IMR-90 (cell line): ENCODE results near the gene IL12RB2. TPM values are rescaled to one million over a fixed set of nuclear protein-coding genes. Genes with fewer than 3 reads are reported as not detected.

Experiments
- ATAC-seq: fragments of 200-7000 bp; cut with Tn5 transposase; 2 replicates; pipeline ENCODE4 v1.9.1; 2020; ENCODE audit warnings: low read depth, mild to moderate bottlenecking, moderate library complexity
- BruUV-seq: library from RNA; stranded (reverse); fragments of 400-500 nt; replicated peaks from 2 replicates; lab custom pipeline; 2021; lab: Mats Ljungman, UMichigan
- CTCF ChIA-PET: fragments of 300-600 bp; formaldehyde crosslinking; extraction: SDS; loops from one replicate; lab custom pipeline; 2021; ENCODE audit warnings: antibody characterized with exemption; lab: Yijun Ruan, JAX
- POLR2A ChIA-PET: fragments of 300-600 bp; sonication (Branson Sonifier 250); formaldehyde crosslinking; loops from one replicate; lab custom pipeline; 2022; ENCODE audit warnings: antibody characterized with exemption; ENCODE audit not compliant: unreplicated experiment; lab: Charles Lee
- DNase-seq: peaks from one replicate; pipeline ENCODE4 v3.0.0; 2013
- H2AFZ ChIP-seq: replicated peaks from 2 replicates; pipeline ENCODE3; 2013; ENCODE audit warnings: low read length, mild to moderate bottlenecking; ENCODE audit not compliant: poor library complexity
- H2AK5ac ChIP-seq: 2 replicates; pipeline ENCODE4 v1.6.1; 2013; ENCODE audit warnings: low read depth, low read length, inconsistent platforms
- H2AK9ac ChIP-seq: replicated peaks from 2 replicates; pipeline ENCODE3; 2013; ENCODE audit warnings: mild to moderate bottlenecking, low read depth, low read length, moderate library complexity; ENCODE audit not compliant: poor library complexity
- H2BK120ac ChIP-seq: 2 replicates; pipeline ENCODE4 v1.6.1; 2013; ENCODE audit warnings: low read depth, low read length, inconsistent platforms
- H2BK15ac ChIP-seq: 3 replicates; pipeline ENCODE4 v1.6.1; 2013; ENCODE audit warnings: low read depth, low read length, inconsistent platforms
- H2BK20ac ChIP-seq: 2 replicates; pipeline ENCODE4 v1.6.1; 2013; ENCODE audit warnings: low read depth, mild to moderate bottlenecking, inconsistent platforms, low read length, moderate library complexity
- H2BK5ac ChIP-seq: 2 replicates; pipeline ENCODE4 v1.6.1; 2013; ENCODE audit warnings: mild to moderate bottlenecking, low read depth, low read length, inconsistent platforms; ENCODE audit not compliant: poor library complexity, severe bottlenecking
- H3K14ac ChIP-seq: replicated peaks from 2 replicates; pipeline ENCODE4 v1.6.1; 2013; ENCODE audit warnings: low read depth, low read length, inconsistent platforms
- H3K18ac ChIP-seq: 2 replicates; pipeline ENCODE4 v1.6.1; 2013; ENCODE audit warnings: low read depth, low read length, control low read depth
- H3K23ac ChIP-seq: 2 replicates; pipeline ENCODE4 v1.6.1; 2013; ENCODE audit warnings: low read depth, low read length, inconsistent platforms
- H3K27ac ChIP-seq: 2 replicates; pipeline ENCODE4 v1.5.1; 2013; ENCODE audit warnings: mild to moderate bottlenecking, control low read depth, low read length; ENCODE audit not compliant: insufficient read depth
- H3K27me3 ChIP-seq: 2 replicates; pipeline ENCODE4 v1.6.1; 2013; ENCODE audit warnings: low read length; ENCODE audit not compliant: control insufficient read depth, insufficient read depth
- H3K36me3 ChIP-seq: 2 replicates; pipeline ENCODE4 v1.6.1; 2013; ENCODE audit warnings: low read length, mixed read lengths; ENCODE audit not compliant: control insufficient read depth, insufficient read depth
- H3K4ac ChIP-seq: 2 replicates; pipeline ENCODE4 v1.6.1; 2013; ENCODE audit warnings: low read depth, low read length, inconsistent platforms
- H3K4me1 ChIP-seq: 2 replicates; pipeline ENCODE4 v1.6.1; 2013; ENCODE audit warnings: low read length, mixed read lengths; ENCODE audit not compliant: control insufficient read depth, insufficient read depth
- H3K4me2 ChIP-seq: 2 replicates; pipeline ENCODE4 v1.6.1; 2013; ENCODE audit warnings: low read depth, mild to moderate bottlenecking, control low read depth, low read length, moderate library complexity
- H3K4me3 ChIP-seq: 2 replicates; pipeline ENCODE4 v1.5.1; 2013; ENCODE audit warnings: low read depth, mild to moderate bottlenecking, control low read depth, low read length, moderate library complexity; ENCODE audit not compliant: insufficient read depth
- H3K56ac ChIP-seq: 2 replicates; pipeline ENCODE4 v1.6.1; 2013; ENCODE audit warnings: low read length, inconsistent platforms; ENCODE audit not compliant: insufficient read depth; ENCODE audit errors: extremely low read depth
- H3K79me1 ChIP-seq, 2 experiments: 2 replicates each; pipeline ENCODE4 v1.6.1; 2013; ENCODE audit warnings: low read length in 2 of 2, inconsistent platforms in 1 of 2, low read depth in 1 of 2
- H3K9ac ChIP-seq: 2 replicates; pipeline ENCODE4 v1.6.1; 2013; ENCODE audit warnings: low read depth, low read length, control low read depth
- H3K9me1 ChIP-seq: 2 replicates; pipeline ENCODE4 v1.6.1; 2013; ENCODE audit warnings: low read length, inconsistent platforms; ENCODE audit not compliant: insufficient read depth
- H3K9me3 ChIP-seq: 2 replicates; pipeline ENCODE4 v1.6.1; 2013; ENCODE audit warnings: low read length; ENCODE audit not compliant: control insufficient read depth, insufficient read depth
- H4K20me1 ChIP-seq: 2 replicates; pipeline ENCODE4 v1.6.1; 2013; ENCODE audit warnings: low read length, inconsistent platforms; ENCODE audit not compliant: insufficient read depth
- H4K5ac ChIP-seq: 2 replicates; pipeline ENCODE4 v1.6.1; 2013; ENCODE audit warnings: mild to moderate bottlenecking, low read depth, low read length, control low read depth
- H4K8ac ChIP-seq, 2 experiments: 2 replicates each; pipeline ENCODE4 v1.6.1; 2013; ENCODE audit warnings: low read depth in 2 of 2, low read length in 2 of 2, control low read depth in 1 of 2, inconsistent platforms in 1 of 2
- H4K91ac ChIP-seq: 2 replicates; pipeline ENCODE4 v1.6.1; 2013; ENCODE audit warnings: low read depth, low read length, inconsistent platforms; ENCODE audit not compliant: insufficient read depth
- BHLHE40 ChIP-seq: fragments of 150-350 bp; IDR thresholded peaks from 2 replicates; pipeline ENCODE4 v1.6.1; 2016; ENCODE audit warnings: mild to moderate bottlenecking, low read depth, low read length
- CEBPB ChIP-seq: IDR thresholded peaks from 2 replicates; pipeline ENCODE4 v1.6.1; 2012; ENCODE audit warnings: low read depth, low read length, improper control_type of control experiment
- CHD1 ChIP-seq: IDR thresholded peaks from 2 replicates; pipeline ENCODE4 v1.6.1; 2012; ENCODE audit warnings: low read depth, low read length, improper control_type of control experiment
- ELK1 ChIP-seq: fragments of 150-350 bp; IDR thresholded peaks from 2 replicates; pipeline ENCODE4 v1.6.1; 2016; ENCODE audit warnings: low read depth, mild to moderate bottlenecking, low read length, moderate library complexity, borderline replicate concordance
- FOS ChIP-seq: fragments of 150-350 bp; IDR thresholded peaks from 2 replicates; pipeline ENCODE4 v1.6.1; 2016; ENCODE audit warnings: low read depth, low read length
- MAFK ChIP-seq: IDR thresholded peaks from 2 replicates; pipeline ENCODE4 v1.6.1; 2012; ENCODE audit warnings: low read depth, low read length, improper control_type of control experiment
- MAZ ChIP-seq: IDR thresholded peaks from 2 replicates; pipeline ENCODE4 v1.6.1; 2012; ENCODE audit warnings: low read depth, mild to moderate bottlenecking, low read length, improper control_type of control experiment, moderate library complexity, borderline replicate concordance
- MXI1 ChIP-seq: IDR thresholded peaks from 2 replicates; pipeline ENCODE4 v1.6.1; 2012; ENCODE audit warnings: low read depth, mild to moderate bottlenecking, low read length, moderate library complexity, borderline replicate concordance
- NFE2L2 ChIP-seq: fragments of 150-350 bp; IDR thresholded peaks from 2 replicates; pipeline ENCODE4 v1.6.1; 2016; ENCODE audit warnings: low read depth, mild to moderate bottlenecking, low read length
- POLR2A ChIP-seq: IDR thresholded peaks from 2 replicates; pipeline ENCODE4 v1.6.1; 2012; ENCODE audit warnings: mild to moderate bottlenecking, low read depth, low read length
- RCOR1 ChIP-seq: IDR thresholded peaks from 2 replicates; pipeline ENCODE4 v1.6.1; 2012; ENCODE audit warnings: mild to moderate bottlenecking, low read length, improper control_type of control experiment; ENCODE audit not compliant: insufficient replicate concordance
- RFX5 ChIP-seq: IDR thresholded peaks from 2 replicates; pipeline ENCODE4 v1.8.0; 2012; ENCODE audit warnings: low read depth, mild to moderate bottlenecking, low read length, moderate library complexity
- SMC3 ChIP-seq: fragments of 150-350 bp; IDR thresholded peaks from 2 replicates; pipeline ENCODE4 v1.6.1; 2016; ENCODE audit warnings: low read depth, mild to moderate bottlenecking, antibody characterized with exemption, low read length, moderate library complexity
- USF2 ChIP-seq: fragments of 150-350 bp; IDR thresholded peaks from 2 replicates; pipeline ENCODE4 v1.6.1; 2017; ENCODE audit warnings: mild to moderate bottlenecking, antibody characterized with exemption, low read length, low read depth
- WGBS, 2 experiments: methylation state at CpG; one replicate each; pipeline versions ENCODE4 v1.1.5 to v1.1.7; 2013; ENCODE audit warnings: missing lambda C conversion rate in 2 of 2; ENCODE audit not compliant: insufficient read length in 1 of 2; ENCODE audit errors: extremely low coverage in 2 of 2; 5-methylcytosine and 5-hydroxymethylcytosine counted together
- dilution Hi-C: fragments of 300-500 bp; cut with HindIII; formaldehyde crosslinking; loops from one replicate; pipeline ENCODE4 v1.14.3; 2018; ENCODE audit warnings: low sequenced_read_pairs; ENCODE audit not compliant: unreplicated experiment
- in situ Hi-C: fragments of 300-500 bp; cut with MboI; formaldehyde crosslinking; loops from 3 replicates; pipeline ENCODE4 v1.14.3; 2019; ENCODE audit warnings: low sequenced_read_pairs, inconsistent platforms, mixed read lengths
- intact Hi-C: fragments of 100-400 bp; cut with micrococcal nuclease; formaldehyde crosslinking; loops from 2 replicates; pipeline ENCODE4 v1.10.0; 2022
- polyA plus RNA-seq, 3 experiments: library from polyadenylated mRNA; depleted of rRNA; stranded (reverse); fragments of >200 nt; gene quantifications; 2 replicates each; pipeline ENCODE4 v1.2.3, GENCODE V29; 2012; ENCODE audit warnings: low replicate concordance in 1 of 3
- total RNA-seq: library from RNA; depleted of rRNA; stranded (reverse); fragments of >200 nt; gene quantifications from 2 replicates; pipeline ENCODE4 v1.2.3, GENCODE V29; 2012
- TF ChIP-seq, protein P1 (sequence below): conservative IDR thresholded peaks from 2 replicates; pipeline ENCODE4 v1.5.1; 2012; ENCODE audit warnings: mild to moderate bottlenecking, low read depth, low read length, improper control_type of control experiment

The IL12RB2 gene
- total and polyA plus RNA-seq, 2 of the 4 experiments (the other 2 are of a cell fraction) = not detected

DNA sequence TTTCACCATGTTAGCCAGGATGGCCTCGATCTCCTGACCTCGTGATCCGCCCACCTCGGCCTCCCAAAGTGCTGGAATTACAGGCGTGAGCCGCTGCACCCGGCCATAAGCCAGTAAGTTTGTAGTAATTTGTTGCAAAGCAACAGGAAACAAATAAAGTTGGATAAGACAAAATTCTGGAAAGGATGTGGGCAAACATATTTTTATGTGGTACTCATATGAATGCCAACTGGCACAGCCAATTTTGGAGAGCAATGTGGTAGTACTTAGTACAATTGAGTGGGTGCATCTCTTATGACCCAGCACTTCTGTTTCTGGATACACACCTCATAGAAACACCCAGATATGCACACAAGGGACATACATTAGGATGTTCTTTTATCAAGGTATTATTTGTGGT, 8.4 kb upstream of the IL12RB2 start:
- no peak overlapping the region for H3K18ac ChIP-seq
- no peaks in the 10 kb centered on the region for H3K9me1 ChIP-seq
- dilution Hi-C loops (no loop called here), intact Hi-C loops (no loop called here), in situ Hi-C loops (no loop called here)
- no peaks in the 10 kb centered on the region for H4K20me1 ChIP-seq
- H3K9ac ChIP-seq = no peak overlapping the region
- CTCF ChIA-PET = no interaction called here
- H2AK9ac ChIP-seq = no peak overlapping the region
- H3K27me3 ChIP-seq = peaks cover 8% of the 10 kb centered on the region
- no peak overlapping the region for H3K4ac ChIP-seq
- H3K23ac ChIP-seq = no peak overlapping the region
- no peak overlapping the region for H2BK20ac ChIP-seq
- H2BK5ac ChIP-seq = no peak overlapping the region
- H3K56ac ChIP-seq = no peak overlapping the region
- no peak for TF ChIP-seq CHD1
- no peak for TF ChIP-seq ELK1
- TF ChIP-seq NFE2L2 = no peak
- no peak for TF ChIP-seq POLR2A
- no peak for TF ChIP-seq SMC3
- TF ChIP-seq FOS = no peak
- no peak for TF ChIP-seq RCOR1
- no peak for TF ChIP-seq MAFK
- TF ChIP-seq, protein P1, sequence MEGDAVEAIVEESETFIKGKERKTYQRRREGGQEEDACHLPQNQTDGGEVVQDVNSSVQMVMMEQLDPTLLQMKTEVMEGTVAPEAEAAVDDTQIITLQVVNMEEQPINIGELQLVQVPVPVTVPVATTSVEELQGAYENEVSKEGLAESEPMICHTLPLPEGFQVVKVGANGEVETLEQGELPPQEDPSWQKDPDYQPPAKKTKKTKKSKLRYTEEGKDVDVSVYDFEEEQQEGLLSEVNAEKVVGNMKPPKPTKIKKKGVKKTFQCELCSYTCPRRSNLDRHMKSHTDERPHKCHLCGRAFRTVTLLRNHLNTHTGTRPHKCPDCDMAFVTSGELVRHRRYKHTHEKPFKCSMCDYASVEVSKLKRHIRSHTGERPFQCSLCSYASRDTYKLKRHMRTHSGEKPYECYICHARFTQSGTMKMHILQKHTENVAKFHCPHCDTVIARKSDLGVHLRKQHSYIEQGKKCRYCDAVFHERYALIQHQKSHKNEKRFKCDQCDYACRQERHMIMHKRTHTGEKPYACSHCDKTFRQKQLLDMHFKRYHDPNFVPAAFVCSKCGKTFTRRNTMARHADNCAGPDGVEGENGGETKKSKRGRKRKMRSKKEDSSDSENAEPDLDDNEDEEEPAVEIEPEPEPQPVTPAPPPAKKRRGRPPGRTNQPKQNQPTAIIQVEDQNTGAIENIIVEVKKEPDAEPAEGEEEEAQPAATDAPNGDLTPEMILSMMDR = no peak
- no peak for TF ChIP-seq BHLHE40
- TF ChIP-seq MAZ = no peak
- no peak for TF ChIP-seq RFX5
- TF ChIP-seq MXI1 = no peak
- no peak for TF ChIP-seq USF2
- no peak for TF ChIP-seq CEBPB
- no peak overlapping the region for H2BK120ac ChIP-seq
- no TSS peak for BruUV-seq
- no peak overlapping the region for H3K27ac ChIP-seq
- no peak overlapping the region for H4K5ac ChIP-seq
- ATAC-seq (no peak), DNase-seq (no peak)
- H3K79me1 ChIP-seq = no peaks in the 10 kb centered on the region
- H4K91ac ChIP-seq = no peak overlapping the region
- no CpG with 5 or more reads among the region's 7 CpGs for WGBS, 2 experiments
- H3K4me3 ChIP-seq = no peak overlapping the region
- POLR2A ChIA-PET = no interaction called here
- no peaks in the 10 kb centered on the region for H3K4me1 ChIP-seq
- H2BK15ac ChIP-seq = no peak overlapping the region
- no peak overlapping the region for H4K8ac ChIP-seq
- H3K9me3 ChIP-seq = no peaks in the 10 kb centered on the region
- no peak overlapping the region for H3K14ac ChIP-seq
- H2AFZ ChIP-seq = no peak overlapping the region
- H2AK5ac ChIP-seq = no peak overlapping the region
- no peak overlapping the region for H3K4me2 ChIP-seq
- no peaks in the 10 kb centered on the region for H3K36me3 ChIP-seq
